OCI-LY7 (cell line): Measurements from ENCODE around the gene CTDNEP1.

Experiments
- EZH2phosphoT487 ChIP-seq: fragments of 200-600 bp; sonication (generic); IDR thresholded peaks from 2 replicates; pipeline ENCODE4 v1.6.1; 2018; ENCODE audit warnings: low read depth, borderline replicate concordance, mild to moderate bottlenecking, mixed run types, antibody characterized with exemption, low read length, moderate library complexity, mixed read lengths
- TF ChIP-seq, protein P1 (sequence below): fragments of 200-600 bp; sonication (generic); conservative IDR thresholded peaks from 2 replicates; pipeline ENCODE4 v1.5.1; 2014; ENCODE audit warnings: mild to moderate bottlenecking, antibody characterized with exemption, low read length, moderate library complexity, mixed read lengths

DNA sequence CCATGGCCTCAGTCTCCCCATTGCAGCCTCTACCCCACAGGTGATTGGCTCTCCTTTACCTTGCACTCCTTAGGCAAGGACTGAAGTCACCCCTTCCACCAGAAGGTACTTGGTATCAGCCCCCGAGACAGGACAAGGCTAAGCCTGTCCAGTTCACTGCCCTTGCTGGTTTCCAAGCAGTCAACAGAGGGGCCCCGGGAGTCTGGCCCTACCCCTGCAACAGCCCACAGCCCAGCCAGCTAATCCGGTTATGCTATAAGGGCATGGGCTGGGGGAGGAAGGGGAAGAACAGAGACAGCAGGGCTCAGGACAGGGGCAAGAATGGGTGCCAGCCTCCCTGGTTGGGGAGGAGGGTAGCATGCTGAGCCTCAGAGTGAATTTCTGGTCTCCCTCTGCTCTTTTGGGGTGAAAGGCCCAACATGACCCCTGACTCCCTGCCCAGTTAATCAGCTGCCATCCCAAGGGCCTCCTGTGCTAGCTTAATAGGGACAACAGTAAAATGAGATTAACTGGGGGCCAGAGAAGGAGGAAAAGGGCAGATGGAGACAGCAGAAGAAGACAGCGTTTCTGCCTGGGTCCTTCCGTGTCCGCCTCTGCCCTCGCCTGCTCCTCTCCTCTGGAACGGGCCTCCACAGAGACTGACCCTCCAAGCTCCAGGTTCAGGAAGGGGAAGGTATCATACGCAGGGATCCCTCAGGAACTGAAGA is 42.6 kb downstream of the CTDNEP1 start:
- TF ChIP-seq, protein P1, sequence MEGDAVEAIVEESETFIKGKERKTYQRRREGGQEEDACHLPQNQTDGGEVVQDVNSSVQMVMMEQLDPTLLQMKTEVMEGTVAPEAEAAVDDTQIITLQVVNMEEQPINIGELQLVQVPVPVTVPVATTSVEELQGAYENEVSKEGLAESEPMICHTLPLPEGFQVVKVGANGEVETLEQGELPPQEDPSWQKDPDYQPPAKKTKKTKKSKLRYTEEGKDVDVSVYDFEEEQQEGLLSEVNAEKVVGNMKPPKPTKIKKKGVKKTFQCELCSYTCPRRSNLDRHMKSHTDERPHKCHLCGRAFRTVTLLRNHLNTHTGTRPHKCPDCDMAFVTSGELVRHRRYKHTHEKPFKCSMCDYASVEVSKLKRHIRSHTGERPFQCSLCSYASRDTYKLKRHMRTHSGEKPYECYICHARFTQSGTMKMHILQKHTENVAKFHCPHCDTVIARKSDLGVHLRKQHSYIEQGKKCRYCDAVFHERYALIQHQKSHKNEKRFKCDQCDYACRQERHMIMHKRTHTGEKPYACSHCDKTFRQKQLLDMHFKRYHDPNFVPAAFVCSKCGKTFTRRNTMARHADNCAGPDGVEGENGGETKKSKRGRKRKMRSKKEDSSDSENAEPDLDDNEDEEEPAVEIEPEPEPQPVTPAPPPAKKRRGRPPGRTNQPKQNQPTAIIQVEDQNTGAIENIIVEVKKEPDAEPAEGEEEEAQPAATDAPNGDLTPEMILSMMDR = no peak
- TF ChIP-seq EZH2phosphoT487 = no peak
